K562 (cell line): ENCODE results near the gene TSPOAP1. TPM values are rescaled to one million over a fixed set of nuclear protein-coding genes. Genes with fewer than 3 reads are reported as not detected.

ENCODE experiments used
- CBX1 ChIP-seq: sonication (generic); IDR thresholded peaks from 2 replicates; pipeline ENCODE4 v1.6.1; 2016; ENCODE audit warnings: antibody characterized with exemption, low read depth, mild to moderate bottlenecking
- FOXA1 ChIP-seq: fragments of 450-650 bp; IDR thresholded peaks from 2 replicates; pipeline ENCODE4 v1.6.1; 2016; ENCODE audit warnings: mild to moderate bottlenecking, borderline replicate concordance
- JUN ChIP-seq, 2 experiments: sonication (generic) in 1 of 2; formaldehyde crosslinking in 1 of 2; IDR thresholded peaks; 2 replicates each; pipeline versions ENCODE4 v1.6.1 to v1.8.0; 2012 to 2022; ENCODE audit warnings: borderline replicate concordance in 2 of 2, mild to moderate bottlenecking in 2 of 2, improper control_type of control experiment in 1 of 2, low read depth in 1 of 2, low read length in 1 of 2, missing genetic modification reagents in 1 of 2
- KDM5B ChIP-seq: fragments of 200-600 bp; sonication (generic); IDR thresholded peaks from 2 replicates; pipeline ENCODE4 v1.6.1; 2012; ENCODE audit warnings: low read depth, mild to moderate bottlenecking, moderate library complexity, low read length, control low read depth, inconsistent platforms; ENCODE audit not compliant: insufficient replicate concordance
- LARP7 ChIP-seq: fragments of 450-650 bp; IDR thresholded peaks from 2 replicates; pipeline ENCODE4 v1.6.1; 2016
- MCM2 ChIP-seq: fragments of 450-650 bp; IDR thresholded peaks from 2 replicates; pipeline ENCODE4 v1.6.1; 2017; ENCODE audit warnings: low read depth, mild to moderate bottlenecking
- MYBL2 ChIP-seq, 2 experiments: fragments of 450-650 bp in 1 of 2; sonication (generic) in 1 of 2; formaldehyde crosslinking in 1 of 2; IDR thresholded peaks; 2 replicates each; pipeline versions ENCODE4 v1.6.1 to v1.8.1; 2017 to 2022; ENCODE audit warnings: borderline replicate concordance in 1 of 2, inconsistent platforms in 1 of 2, low read depth in 1 of 2, mild to moderate bottlenecking in 1 of 2, missing genetic modification reagents in 1 of 2, moderate library complexity in 1 of 2
- PCBP2 ChIP-seq: fragments of 200-400 bp; formaldehyde crosslinking; IDR thresholded peaks from 2 replicates; pipeline ENCODE4 v1.6.1; 2018; ENCODE audit warnings: low read length, low read depth, mild to moderate bottlenecking, moderate library complexity; ENCODE audit not compliant: poor library complexity, severe bottlenecking
- PHF20 ChIP-seq: fragments of 450-650 bp; IDR thresholded peaks from 2 replicates; pipeline ENCODE4 v1.6.1; 2018; ENCODE audit not compliant: partially characterized antibody
- RBM25 ChIP-seq: fragments of 200-400 bp; formaldehyde crosslinking; IDR thresholded peaks from 2 replicates; pipeline ENCODE4 v1.6.1; 2018; ENCODE audit warnings: low read length, low read depth, moderate library complexity; ENCODE audit not compliant: severe bottlenecking
- SRSF9 ChIP-seq: fragments of 200-400 bp; formaldehyde crosslinking; IDR thresholded peaks from 2 replicates; pipeline ENCODE4 v1.6.1; 2017; ENCODE audit warnings: low read depth, low read length, borderline replicate concordance
- ZKSCAN3 ChIP-seq: fragments of 250-450 bp; sonication (Bioruptor Pico); IDR thresholded peaks from 2 replicates; pipeline ENCODE4 v1.4.0; 2020
- ZNF507 ChIP-seq: conservative IDR thresholded peaks from 2 replicates; pipeline ENCODE4 v1.6.1; 2017; ENCODE audit warnings: missing genetic modification characterization, missing compliant biosample characterization
- polyA plus RNA-seq, 8 experiments: library from polyadenylated mRNA; depleted of rRNA in 4 of 8; stranded (reverse) in 5 of 8; unstranded in 3 of 8; fragments of >200 nt; fragmentation: Nextera tagmentation in 2 of 8; fragmentation: Illumina TruSeq in 1 of 8; extraction: Ambion mirVana in 2 of 8; extraction: Trizol in 1 of 8; gene quantifications; 2 replicates each; pipeline versions ENCODE4 v1.2.1 to v1.2.3, GENCODE V29; 2011 to 2014; ENCODE audit warnings: inconsistent platforms in 1 of 8, missing spikeins in 1 of 8
- total RNA-seq, 7 experiments: library from RNA; depleted of rRNA in 6 of 7; stranded (reverse); fragments of >200 nt in 6 of 7; fragmentation: Illumina TruSeq in 2 of 7; extraction: Trizol in 2 of 7; gene quantifications; 2 replicates each; pipeline versions ENCODE4 v1.2.1 to v1.2.3, GENCODE V29; 2011 to 2021; ENCODE audit warnings: low replicate concordance in 1 of 7
- TF ChIP-seq, protein P1 (sequence below): sonication (generic); formaldehyde crosslinking; IDR thresholded peaks from 2 replicates; pipeline ENCODE4 v1.8.0; 2023; ENCODE audit warnings: mild to moderate bottlenecking, missing genetic modification reagents
- TF ChIP-seq, protein P2 (sequence below): fragments of 150-350 bp; conservative IDR thresholded peaks from 2 replicates; pipeline ENCODE4 v1.6.1; 2014; ENCODE audit warnings: low read length
- TF ChIP-seq, protein P3 (sequence below), 2 experiments: fragments of 200-800 bp in 1 of 2; sonication (Bioruptor generic) in 1 of 2; sonication (generic) in 1 of 2; formaldehyde crosslinking in 1 of 2; IDR thresholded peaks in 1 of 2; conservative IDR thresholded peaks in 1 of 2; 2 replicates each; pipeline versions ENCODE4 v1.5.0 to v1.6.1; 2016 to 2020; ENCODE audit warnings: missing compliant biosample characterization in 1 of 2, missing genetic modification characterization in 1 of 2, missing genetic modification reagents in 1 of 2
- TF ChIP-seq, protein P4 (sequence below): fragments of 250-450 bp; sonication (Bioruptor Pico); IDR thresholded peaks from 2 replicates; pipeline ENCODE4 v1.4.0; 2020; ENCODE audit warnings: borderline replicate concordance
- TF ChIP-seq, protein P5 (sequence below): sonication (generic); formaldehyde crosslinking; IDR thresholded peaks from 2 replicates; pipeline ENCODE4 v1.8.0; 2022; ENCODE audit warnings: mild to moderate bottlenecking, missing genetic modification reagents

Gene TSPOAP1
- total and polyA plus RNA-seq, 9 of the 15 experiments (the other 6 are each of a cell fraction or from before 2014, with no cell fraction given), result 0.87 to 3.9 (median 1.8) TPM; not detected in 2

- TF ChIP-seq, protein P1, sequence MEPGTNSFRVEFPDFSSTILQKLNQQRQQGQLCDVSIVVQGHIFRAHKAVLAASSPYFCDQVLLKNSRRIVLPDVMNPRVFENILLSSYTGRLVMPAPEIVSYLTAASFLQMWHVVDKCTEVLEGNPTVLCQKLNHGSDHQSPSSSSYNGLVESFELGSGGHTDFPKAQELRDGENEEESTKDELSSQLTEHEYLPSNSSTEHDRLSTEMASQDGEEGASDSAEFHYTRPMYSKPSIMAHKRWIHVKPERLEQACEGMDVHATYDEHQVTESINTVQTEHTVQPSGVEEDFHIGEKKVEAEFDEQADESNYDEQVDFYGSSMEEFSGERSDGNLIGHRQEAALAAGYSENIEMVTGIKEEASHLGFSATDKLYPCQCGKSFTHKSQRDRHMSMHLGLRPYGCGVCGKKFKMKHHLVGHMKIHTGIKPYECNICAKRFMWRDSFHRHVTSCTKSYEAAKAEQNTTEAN (CRISPR knock-in tag), result no peak
- TF ChIP-seq RBM25, result peak; percentile 98
- TF ChIP-seq, protein P2, sequence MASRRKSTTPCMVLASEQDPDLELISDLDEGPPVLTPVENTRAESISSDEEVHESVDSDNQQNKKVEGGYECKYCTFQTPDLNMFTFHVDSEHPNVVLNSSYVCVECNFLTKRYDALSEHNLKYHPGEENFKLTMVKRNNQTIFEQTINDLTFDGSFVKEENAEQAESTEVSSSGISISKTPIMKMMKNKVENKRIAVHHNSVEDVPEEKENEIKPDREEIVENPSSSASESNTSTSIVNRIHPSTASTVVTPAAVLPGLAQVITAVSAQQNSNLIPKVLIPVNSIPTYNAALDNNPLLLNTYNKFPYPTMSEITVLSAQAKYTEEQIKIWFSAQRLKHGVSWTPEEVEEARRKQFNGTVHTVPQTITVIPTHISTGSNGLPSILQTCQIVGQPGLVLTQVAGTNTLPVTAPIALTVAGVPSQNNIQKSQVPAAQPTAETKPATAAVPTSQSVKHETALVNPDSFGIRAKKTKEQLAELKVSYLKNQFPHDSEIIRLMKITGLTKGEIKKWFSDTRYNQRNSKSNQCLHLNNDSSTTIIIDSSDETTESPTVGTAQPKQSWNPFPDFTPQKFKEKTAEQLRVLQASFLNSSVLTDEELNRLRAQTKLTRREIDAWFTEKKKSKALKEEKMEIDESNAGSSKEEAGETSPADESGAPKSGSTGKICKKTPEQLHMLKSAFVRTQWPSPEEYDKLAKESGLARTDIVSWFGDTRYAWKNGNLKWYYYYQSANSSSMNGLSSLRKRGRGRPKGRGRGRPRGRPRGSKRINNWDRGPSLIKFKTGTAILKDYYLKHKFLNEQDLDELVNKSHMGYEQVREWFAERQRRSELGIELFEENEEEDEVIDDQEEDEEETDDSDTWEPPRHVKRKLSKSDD, result no peak
- TF ChIP-seq ZNF507 (tag), result no peak
- TF ChIP-seq CBX1, result no peak
- no peak for TF ChIP-seq MYBL2 (IDR thresholded peaks at IDR 0.05; ENCODE audit: low read depth)
- no peak for TF ChIP-seq MYBL2 (CRISPR knock-in tag; IDR thresholded peaks at IDR 0.05; ENCODE audit: borderline replicate concordance)
- TF ChIP-seq, protein P3, sequence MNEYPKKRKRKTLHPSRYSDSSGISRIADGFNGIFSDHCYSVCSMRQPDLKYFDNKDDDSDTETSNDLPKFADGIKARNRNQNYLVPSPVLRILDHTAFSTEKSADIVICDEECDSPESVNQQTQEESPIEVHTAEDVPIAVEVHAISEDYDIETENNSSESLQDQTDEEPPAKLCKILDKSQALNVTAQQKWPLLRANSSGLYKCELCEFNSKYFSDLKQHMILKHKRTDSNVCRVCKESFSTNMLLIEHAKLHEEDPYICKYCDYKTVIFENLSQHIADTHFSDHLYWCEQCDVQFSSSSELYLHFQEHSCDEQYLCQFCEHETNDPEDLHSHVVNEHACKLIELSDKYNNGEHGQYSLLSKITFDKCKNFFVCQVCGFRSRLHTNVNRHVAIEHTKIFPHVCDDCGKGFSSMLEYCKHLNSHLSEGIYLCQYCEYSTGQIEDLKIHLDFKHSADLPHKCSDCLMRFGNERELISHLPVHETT (CRISPR knock-in tag; conservative IDR thresholded peaks at IDR 0.05 in 1 of 2, IDR thresholded peaks at IDR 0.05 in 1 of 2), result no peak
- TF ChIP-seq, protein P4, sequence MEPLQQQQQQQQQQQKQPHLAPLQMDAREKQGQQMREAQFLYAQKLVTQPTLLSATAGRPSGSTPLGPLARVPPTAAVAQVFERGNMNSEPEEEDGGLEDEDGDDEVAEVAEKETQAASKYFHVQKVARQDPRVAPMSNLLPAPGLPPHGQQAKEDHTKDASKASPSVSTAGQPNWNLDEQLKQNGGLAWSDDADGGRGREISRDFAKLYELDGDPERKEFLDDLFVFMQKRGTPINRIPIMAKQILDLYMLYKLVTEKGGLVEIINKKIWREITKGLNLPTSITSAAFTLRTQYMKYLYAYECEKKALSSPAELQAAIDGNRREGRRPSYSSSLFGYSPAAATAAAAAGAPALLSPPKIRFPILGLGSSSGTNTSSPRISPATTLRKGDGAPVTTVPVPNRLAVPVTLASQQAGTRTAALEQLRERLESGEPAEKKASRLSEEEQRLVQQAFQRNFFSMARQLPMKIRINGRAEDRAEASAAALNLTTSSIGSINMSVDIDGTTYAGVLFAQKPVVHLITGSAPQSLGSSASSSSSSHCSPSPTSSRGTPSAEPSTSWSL, result no peak
- TF ChIP-seq ZKSCAN3, result no peak
- no peak for TF ChIP-seq SRSF9
- TF ChIP-seq LARP7, result no peak
- no peak for TF ChIP-seq PCBP2
- TF ChIP-seq JUN (IDR thresholded peaks at IDR 0.05; ENCODE audit: borderline replicate concordance, low read depth, low read length), result no peak
- TF ChIP-seq JUN (CRISPR knock-in tag; IDR thresholded peaks at IDR 0.05; ENCODE audit: borderline replicate concordance), result 0 out of 2 replicates have a peak, but pooled peaks have one; percentile 57
- TF ChIP-seq PHF20, result peak; percentile 61
- TF ChIP-seq MCM2, result no peak
- TF ChIP-seq, protein P5, sequence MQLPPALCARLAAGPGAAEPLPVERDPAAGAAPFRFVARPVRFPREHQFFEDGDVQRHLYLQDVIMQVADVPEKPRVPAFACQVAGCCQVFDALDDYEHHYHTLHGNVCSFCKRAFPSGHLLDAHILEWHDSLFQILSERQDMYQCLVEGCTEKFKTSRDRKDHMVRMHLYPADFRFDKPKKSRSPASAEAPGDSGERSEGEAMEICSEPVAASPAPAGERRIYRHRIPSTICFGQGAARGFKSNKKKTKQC, result 0 out of 2 replicates have a peak, but pooled peaks have one; percentile 22
- TF ChIP-seq FOXA1, result no peak
- peak; percentile 16 for TF ChIP-seq KDM5B
These were observed 24.2 kb upstream of the TSPOAP1 start (continued) for GRCh38 chr17:58352596-58353388.
